ENCODE data around the gene MMD2. TPM values are rescaled to one million over a fixed set of nuclear protein-coding genes. Genes with fewer than 3 reads are reported as not detected.
A peak's percentile ranks its signal among the peaks of the same experiment; 100 is the strongest.

Gene MMD2
- total and polyA plus RNA-seq, 4 donors: not detected

GRCh38 chr7:4878336-4879335, 80.4 kb downstream of the MMD2 start:
- WGBS, 2 donors: 87 to 90% methylated on average over 45 of the region's 45 CpGs
- Histone ChIP-seq H3K4me1 (ENCODE audit: control insufficient read depth in 5 of 5, insufficient read depth in 5 of 5, low read length in 5 of 5) (peaks cover 0 to 47% (median 10%) of the 10 kb centered on the region in 5 donors), H3K9ac (ENCODE audit: insufficient read depth in 1 of 2, low read length in 2 of 2) (no peak overlapping the region)

GRCh38 chr7:4876586-4876985, 82.4 kb downstream of the MMD2 start:
- Histone ChIP-seq H3K36me3 (ENCODE audit: control insufficient read depth in 4 of 4, insufficient read depth in 4 of 4, low read length in 4 of 4) (peaks cover 0 to 19% (median 9%) of the 10 kb centered on the region in 4 donors), H3K9ac (ENCODE audit: insufficient read depth in 1 of 2, low read length in 2 of 2) (no peak overlapping the region), H3K27me3 (ENCODE audit: control insufficient read depth in 3 of 3, insufficient read depth in 3 of 3, low read length in 2 of 3) (no peaks in the 10 kb centered on the region), H3K4me1 (ENCODE audit: control insufficient read depth in 5 of 5, insufficient read depth in 5 of 5, low read length in 5 of 5) (peaks cover 0 to 55% (median 15%) of the 10 kb centered on the region in 5 donors), H3K27ac (ENCODE audit: low read depth in 1 of 2, low read length in 1 of 2) (no peak overlapping the region), H3K9me3 (ENCODE audit: control insufficient read depth in 4 of 4, insufficient read depth in 3 of 4, low read length in 3 of 4) (no peaks in the 10 kb centered on the region), H3K4me3 (no peak overlapping the region)
- TF ChIP-seq CTCF (IDR thresholded peaks at IDR 0.05; ENCODE audit: control extremely low read depth, extremely low read depth): no peak
- ATAC-seq (ENCODE audit: insufficient read depth, low FRiP score) (no peak), DNase-seq (no peak)
- 96% methylated on average over 18 of the region's 18 CpGs for WGBS, 2 donors

More at GRCh38 chr7:4878336-4879335, 80.4 kb downstream of the MMD2 start:
- no peak overlapping the region for H3K4me3 ChIP-seq
- peaks cover 0 to 16% (median 7%) of the 10 kb centered on the region in 4 donors for H3K36me3 ChIP-seq (ENCODE audit: control insufficient read depth in 4 of 4, insufficient read depth in 4 of 4, low read length in 4 of 4)
- DNase-seq (peak in 1 of 3 donors; percentile 44), ATAC-seq (ENCODE audit: insufficient read depth, low FRiP score) (no peak)
- peak overlapping the region in 1 of 2 donors; percentile 8 for H3K27ac ChIP-seq (ENCODE audit: low read depth in 1 of 2, low read length in 1 of 2)
- H3K27me3 ChIP-seq (ENCODE audit: control insufficient read depth in 3 of 3, insufficient read depth in 3 of 3, low read length in 2 of 3): no peaks in the 10 kb centered on the region
- no peaks in the 10 kb centered on the region for H3K9me3 ChIP-seq (ENCODE audit: control insufficient read depth in 4 of 4, insufficient read depth in 3 of 4, low read length in 3 of 4)
- no peak for TF ChIP-seq CTCF (IDR thresholded peaks at IDR 0.05; ENCODE audit: control extremely low read depth, extremely low read depth)

- no peaks in the 10 kb centered on the region for H3K27me3 ChIP-seq (ENCODE audit: control insufficient read depth in 3 of 3, insufficient read depth in 3 of 3, low read length in 2 of 3)
- H3K9ac ChIP-seq (ENCODE audit: insufficient read depth in 1 of 2, low read length in 2 of 2): no peak overlapping the region
- no peaks in the 10 kb centered on the region for H3K9me3 ChIP-seq (ENCODE audit: control insufficient read depth in 4 of 4, insufficient read depth in 3 of 4, low read length in 3 of 4)
- 94 to 98% methylated on average over 15 of the region's 15 CpGs for WGBS, 2 donors
- H3K36me3 ChIP-seq (ENCODE audit: control insufficient read depth in 4 of 4, insufficient read depth in 4 of 4, low read length in 4 of 4): peaks cover 0 to 19% (median 9%) of the 10 kb centered on the region in 4 donors
- no peak for TF ChIP-seq CTCF (IDR thresholded peaks at IDR 0.05; ENCODE audit: control extremely low read depth, extremely low read depth)
- no peak for ATAC-seq (ENCODE audit: insufficient read depth, low FRiP score)
- peaks cover 0 to 57% (median 12%) of the 10 kb centered on the region in 5 donors for H3K4me1 ChIP-seq (ENCODE audit: control insufficient read depth in 5 of 5, insufficient read depth in 5 of 5, low read length in 5 of 5)
- DNase-seq: no peak
- no peak overlapping the region for H3K27ac ChIP-seq (ENCODE audit: low read depth in 1 of 2, low read length in 1 of 2)
- no peak overlapping the region for H3K4me3 ChIP-seq
Observed at GRCh38 chr7:4875391-4875790, 83.6 kb downstream of the MMD2 start.
